Activated naive CD4-positive, alpha-beta T cell treated with anti-CD3 and anti-CD28 coated beads for 36 hours (primary cell): ENCODE data around the gene CCDC120. TPM values are rescaled to one million over a fixed set of nuclear protein-coding genes. Genes with fewer than 3 reads are reported as not detected.

Source experiments
- CTCF ChIA-PET: fragments of 350-600 bp; sonication (Branson Sonifier 250); formaldehyde crosslinking; loops from one replicate; lab custom pipeline; 2021; ENCODE audit warnings: antibody characterized with exemption; lab: Charles Lee
- DNase-seq: peaks from one replicate; pipeline ENCODE4 v3.0.0-alpha.2; 2020
- H3K27ac Mint-ChIP-seq: one replicate; pipeline ENCODE4 v1.8.0; 2021; ENCODE audit warnings: mild to moderate bottlenecking, mixed read lengths
- H3K27me3 Mint-ChIP-seq: one replicate; pipeline ENCODE4 v1.8.0; 2021; ENCODE audit warnings: low read depth, mixed read lengths
- H3K36me3 Mint-ChIP-seq: one replicate; pipeline ENCODE4 v1.8.0; 2021; ENCODE audit warnings: low read depth, mixed read lengths
- H3K4me1 Mint-ChIP-seq: one replicate; pipeline ENCODE4 v1.8.0; 2021; ENCODE audit warnings: low read depth, mixed read lengths
- H3K4me3 Mint-ChIP-seq: one replicate; pipeline ENCODE4 v1.8.0; 2021; ENCODE audit warnings: mild to moderate bottlenecking, moderate library complexity, mixed read lengths
- H3K9me3 Mint-ChIP-seq: one replicate; pipeline ENCODE4 v1.8.0; 2021; ENCODE audit warnings: mixed read lengths
- intact Hi-C: fragments of 100-400 bp; cut with micrococcal nuclease; formaldehyde crosslinking; loops from one replicate; pipeline ENCODE4 v1.15.1; 2023
- total RNA-seq, 2 experiments: library from RNA; stranded (reverse); gene quantifications; one replicate each; pipeline ENCODE4 v1.2.3, GENCODE V29; 2021

The CCDC120 gene
- total RNA-seq, 2 experiments from 2014 or later = 2.1 to 2.2 TPM

GRCh38 chrX:49079489-49080428 is 21.0 kb downstream of the CCDC120 start, which contains the start of gene WDR45:
WDR45 (minus strand) TSS chrX:49079887; CDS start chrX:49078095, 1,792 bp downstream.
- peak within 1 kb of the TSS; percentile 94 for H3K4me3 Mint-ChIP-seq
- H3K9me3 Mint-ChIP-seq = no peaks in the 10 kb centered on the region
- H3K36me3 Mint-ChIP-seq = no peaks in the 10 kb centered on the region
- DNase-seq = peak; percentile 79
- H3K27me3 Mint-ChIP-seq = no peaks in the 10 kb centered on the region
- peak within 1 kb of the TSS; percentile 96 for H3K27ac Mint-ChIP-seq
- peaks cover 11% of the 10 kb centered on the region for H3K4me1 Mint-ChIP-seq
- CTCF ChIA-PET = no interaction called here
- intact Hi-C loops = loop anchor here (1.0 to 10.0 kb wide), 3 partner anchors 21 to 121 kb away; partner anchors contain the start of gene MAGIX

DNA sequence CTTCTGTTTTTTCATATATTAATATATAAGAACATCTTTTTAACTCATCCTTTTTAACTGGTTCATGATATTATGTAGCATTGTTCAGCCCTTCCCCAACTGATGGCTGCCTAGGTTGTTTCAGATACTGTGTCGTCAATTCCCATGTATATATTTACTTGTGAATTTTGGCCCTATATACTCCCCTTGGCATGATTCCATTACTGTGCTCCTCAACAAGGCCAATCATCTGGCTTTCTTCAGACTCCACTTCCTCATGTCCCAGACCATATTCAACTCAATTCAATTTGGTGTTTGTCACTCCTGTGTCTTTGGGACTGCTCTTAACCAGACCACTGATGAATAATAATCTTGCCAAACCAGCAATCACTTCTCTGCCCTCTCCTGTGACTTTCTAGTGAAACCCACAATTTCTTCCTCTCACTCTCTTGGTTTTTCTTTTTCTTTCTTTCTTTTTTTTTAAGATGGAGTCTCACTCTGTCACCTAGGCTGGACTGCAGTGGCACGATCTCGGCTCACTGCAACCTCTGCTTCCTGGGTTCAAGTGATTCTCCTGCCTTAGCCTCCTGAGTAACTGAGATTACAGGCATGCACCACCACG is 23.6 kb downstream of the CCDC120 start:
- H3K36me3 Mint-ChIP-seq = no peaks in the 10 kb centered on the region
- H3K9me3 Mint-ChIP-seq = no peaks in the 10 kb centered on the region
- no peak overlapping the region for H3K4me3 Mint-ChIP-seq
- no peak for DNase-seq
- peaks cover 11% of the 10 kb centered on the region for H3K4me1 Mint-ChIP-seq
- H3K27me3 Mint-ChIP-seq = no peaks in the 10 kb centered on the region
- CTCF ChIA-PET = no interaction called here
- no peak overlapping the region for H3K27ac Mint-ChIP-seq
- intact Hi-C loops = no loop called here

- Mint-ChIP-seq H3K4me3 (no peak overlapping the region), H3K27ac (no peak overlapping the region), H3K27me3 (no peaks in the 10 kb centered on the region), H3K9me3 (no peaks in the 10 kb centered on the region), H3K4me1 (no peaks in the 10 kb centered on the region), H3K36me3 (no peaks in the 10 kb centered on the region)
- DNase-seq = no peak
- CTCF ChIA-PET = interaction anchor here (0.6 kb wide), 1 partner anchor 17 kb away, joined by 5 read pairs; no protein-coding TSS in a partner anchor
- intact Hi-C loops = no loop called here
These were observed 30.8 kb downstream of the CCDC120 start for GRCh38 chrX:49089553-49089952.

DNA sequence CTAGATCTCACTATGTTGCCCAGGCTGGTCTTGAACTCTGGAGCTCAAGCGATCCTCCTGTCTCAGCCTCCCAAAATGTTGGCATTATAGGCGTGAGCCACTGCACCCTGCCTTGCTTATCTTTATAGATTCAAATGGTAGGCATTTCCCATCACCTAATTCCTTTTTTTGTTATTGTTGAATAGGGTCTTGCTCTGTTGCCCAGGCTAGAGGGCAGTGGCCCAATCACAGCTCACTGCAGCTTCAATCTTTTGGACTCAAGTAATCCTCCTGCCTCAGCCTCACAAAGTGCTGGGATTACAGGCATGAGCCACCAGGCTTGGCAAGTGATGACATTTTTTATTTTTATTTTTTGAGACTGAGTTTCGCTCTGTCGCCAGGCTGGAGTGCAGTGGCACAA is 37.6 kb downstream of the CCDC120 start:
- Mint-ChIP-seq H3K9me3 (no peaks in the 10 kb centered on the region), H3K36me3 (no peaks in the 10 kb centered on the region), H3K27ac (no peak overlapping the region), H3K4me1 (peaks cover 6% of the 10 kb centered on the region), H3K27me3 (no peaks in the 10 kb centered on the region), H3K4me3 (no peak overlapping the region)
- DNase-seq = no peak
- CTCF ChIA-PET = no interaction called here
- intact Hi-C loops = no loop called here

DNA sequence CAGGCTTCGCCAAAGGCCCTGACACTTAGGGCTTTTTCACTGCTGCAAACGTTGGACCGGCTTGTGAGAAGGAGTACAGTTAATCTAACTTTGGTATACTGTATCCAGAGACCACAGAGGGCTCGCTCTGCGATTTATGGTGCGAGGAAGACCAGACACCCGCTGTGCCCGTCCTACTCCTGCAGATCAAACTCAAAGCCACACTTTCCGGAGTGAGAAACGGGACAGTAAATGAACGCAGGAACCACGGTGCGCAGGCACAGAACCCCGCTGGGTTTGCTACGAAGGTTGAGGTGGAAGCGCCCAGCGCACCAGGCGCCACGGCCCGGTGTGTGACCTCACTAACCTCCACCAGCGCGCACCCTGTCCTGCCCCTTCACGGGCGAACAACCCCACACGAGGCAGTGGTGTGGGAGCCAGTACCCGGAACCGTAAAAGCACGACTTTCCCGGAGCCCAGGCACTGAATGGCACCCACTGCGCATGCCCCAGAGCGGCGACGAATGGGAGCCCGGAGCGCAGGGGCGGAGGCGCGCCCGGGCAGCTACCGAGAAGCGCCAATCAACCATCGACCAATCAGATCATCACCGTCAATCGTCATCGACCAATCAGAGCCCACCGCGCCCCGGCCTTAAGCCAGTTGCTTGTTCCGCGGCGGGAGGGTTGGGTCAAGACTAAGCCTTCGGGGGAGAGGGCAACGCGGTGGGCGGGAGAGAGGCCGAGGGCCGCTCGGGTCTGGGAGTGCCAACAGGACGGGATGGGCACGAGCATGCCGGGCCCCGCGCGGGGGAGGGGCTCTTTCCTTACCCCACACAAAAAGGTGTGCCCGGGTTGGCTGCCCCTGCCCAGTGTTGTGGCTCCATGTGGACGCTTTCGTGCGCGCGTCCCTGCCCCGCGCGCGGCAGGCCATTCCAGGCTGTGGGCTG is 42.2 kb downstream of the CCDC120 start:
- Mint-ChIP-seq H3K4me1 (peaks cover 8% of the 10 kb centered on the region), H3K36me3 (no peaks in the 10 kb centered on the region), H3K9me3 (no peaks in the 10 kb centered on the region), H3K27me3 (no peaks in the 10 kb centered on the region), H3K27ac (peak overlapping the region; percentile 89), H3K4me3 (peak overlapping the region; percentile 90)
- intact Hi-C loops = loop anchor here (1.0 to 5.0 kb wide), 6 partner anchors 22 to 404 kb away; partner anchors contain the start of genes GPKOW, PPP1R3F, SUV39H1 and TFE3
- DNase-seq = peak; percentile 90
- CTCF ChIA-PET = no interaction called here

DNA sequence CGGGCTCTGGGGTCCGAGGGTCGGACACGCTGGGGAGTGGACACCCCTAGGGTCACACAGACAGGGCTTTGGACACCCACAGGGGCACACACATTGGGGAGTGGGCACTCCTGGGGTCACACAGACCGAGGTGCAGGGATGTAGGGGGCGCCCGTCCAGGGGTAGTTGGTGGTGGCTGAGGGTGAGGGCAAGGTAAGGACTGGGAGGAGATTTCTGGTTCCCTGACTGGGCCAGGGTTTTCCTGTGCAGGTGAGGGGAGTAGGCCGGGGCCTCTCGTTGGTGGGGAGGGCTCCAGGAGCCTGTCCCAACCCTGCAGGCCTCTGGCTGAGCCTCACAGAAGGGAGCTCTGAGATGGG is 42.8 kb downstream of the CCDC120 start:
- DNase-seq = no peak
- H3K9me3 Mint-ChIP-seq = no peaks in the 10 kb centered on the region
- H3K4me3 Mint-ChIP-seq = peak overlapping the region; percentile 90
- H3K27ac Mint-ChIP-seq = peak overlapping the region; percentile 89
- intact Hi-C loops = loop anchor here (1.0 to 5.0 kb wide), 6 partner anchors 22 to 404 kb away; partner anchors contain the start of genes GPKOW, PPP1R3F, SUV39H1 and TFE3
- H3K4me1 Mint-ChIP-seq = peaks cover 8% of the 10 kb centered on the region
- H3K27me3 Mint-ChIP-seq = no peaks in the 10 kb centered on the region
- CTCF ChIA-PET = interaction anchor here (0.6 kb wide), 1 partner anchor 205 kb away, joined by 3 read pairs; no protein-coding TSS in a partner anchor
- H3K36me3 Mint-ChIP-seq = no peaks in the 10 kb centered on the region

GRCh38 chrX:49102190-49102589 is 43.4 kb downstream of the CCDC120 start:
- Mint-ChIP-seq H3K36me3 (no peaks in the 10 kb centered on the region), H3K9me3 (no peaks in the 10 kb centered on the region), H3K27me3 (no peaks in the 10 kb centered on the region), H3K27ac (peak overlapping the region; percentile 89), H3K4me1 (peaks cover 8% of the 10 kb centered on the region), H3K4me3 (peak overlapping the region; percentile 90)
- no peak for DNase-seq
- CTCF ChIA-PET = interaction anchor here (0.6 kb wide), 1 partner anchor 206 kb away, joined by 3 read pairs; no protein-coding TSS in a partner anchor
- intact Hi-C loops = loop anchor here (5.0 kb wide), 1 partner anchor 405 kb away; the partner anchor contains the start of gene SUV39H1

GRCh38 chrX:49103637-49104036 is 44.8 kb downstream of the CCDC120 start:
- CTCF ChIA-PET = no interaction called here
- Mint-ChIP-seq H3K4me1 (peaks cover 8% of the 10 kb centered on the region), H3K36me3 (no peaks in the 10 kb centered on the region), H3K27me3 (no peaks in the 10 kb centered on the region), H3K4me3 (no peak overlapping the region), H3K27ac (peak overlapping the region; percentile 24), H3K9me3 (no peaks in the 10 kb centered on the region)
- no peak for DNase-seq
- intact Hi-C loops = loop anchor here (5.0 kb wide), 1 partner anchor 406 kb away; the partner anchor contains the start of gene SUV39H1

GRCh38 chrX:49106296-49106695 is 47.5 kb downstream of the CCDC120 start:
- intact Hi-C loops = no loop called here
- Mint-ChIP-seq H3K27me3 (no peaks in the 10 kb centered on the region), H3K36me3 (peaks cover 4% of the 10 kb centered on the region), H3K9me3 (no peaks in the 10 kb centered on the region), H3K27ac (no peak overlapping the region), H3K4me3 (no peak overlapping the region), H3K4me1 (peaks cover 2% of the 10 kb centered on the region)
- CTCF ChIA-PET = interaction anchor here (0.6 kb wide), 2 partner anchors 17 to 220 kb away, joined by 5 read pairs; no protein-coding TSS in a partner anchor
- DNase-seq = no peak

DNA sequence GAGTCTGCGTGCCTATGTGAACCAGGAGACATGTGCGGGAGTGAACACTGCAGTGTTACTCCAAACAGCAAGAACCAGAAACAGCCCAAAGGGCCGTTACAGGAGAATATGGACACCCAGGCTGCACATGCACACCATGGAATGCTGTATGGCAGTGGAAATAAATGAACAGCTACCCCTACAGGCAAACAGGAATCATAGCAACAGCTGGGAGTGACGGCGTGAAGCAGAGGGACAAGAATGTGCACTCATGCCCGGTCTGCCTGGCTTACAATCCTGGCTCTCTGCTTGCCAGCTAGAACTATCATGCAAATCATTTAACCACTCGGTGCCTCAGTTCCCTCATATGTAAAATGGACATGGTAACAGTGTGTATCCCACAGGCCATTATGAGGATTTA is 48.1 kb downstream of the CCDC120 start:
- Mint-ChIP-seq H3K4me3 (no peak overlapping the region), H3K9me3 (no peaks in the 10 kb centered on the region), H3K27me3 (no peaks in the 10 kb centered on the region), H3K36me3 (peaks cover 4% of the 10 kb centered on the region), H3K4me1 (no peaks in the 10 kb centered on the region), H3K27ac (no peak overlapping the region)
- CTCF ChIA-PET = no interaction called here
- intact Hi-C loops = no loop called here
- no peak for DNase-seq

GRCh38 chrX:49108641-49109040 is 49.8 kb downstream of the CCDC120 start:
- DNase-seq = no peak
- H3K36me3 Mint-ChIP-seq = peaks cover 7% of the 10 kb centered on the region
- H3K9me3 Mint-ChIP-seq = no peaks in the 10 kb centered on the region
- H3K4me3 Mint-ChIP-seq = no peak overlapping the region
- no peaks in the 10 kb centered on the region for H3K4me1 Mint-ChIP-seq
- CTCF ChIA-PET = no interaction called here
- no peaks in the 10 kb centered on the region for H3K27me3 Mint-ChIP-seq
- H3K27ac Mint-ChIP-seq = no peak overlapping the region
- intact Hi-C loops = no loop called here
